GM10847 (cell line): ENCODE data around the gene TSPAN3.

Experiments used
- POLR2A ChIP-seq: IDR thresholded peaks from 2 replicates; pipeline ENCODE4 v1.6.1; 2011; ENCODE audit not compliant: insufficient read length; ENCODE audit errors: extremely low read depth

Gene TSPAN3

GRCh38 chr15:77068633-77069032 lies 2.3 kb downstream of the TSPAN3 start:
- no peak for TF ChIP-seq POLR2A

DNA sequence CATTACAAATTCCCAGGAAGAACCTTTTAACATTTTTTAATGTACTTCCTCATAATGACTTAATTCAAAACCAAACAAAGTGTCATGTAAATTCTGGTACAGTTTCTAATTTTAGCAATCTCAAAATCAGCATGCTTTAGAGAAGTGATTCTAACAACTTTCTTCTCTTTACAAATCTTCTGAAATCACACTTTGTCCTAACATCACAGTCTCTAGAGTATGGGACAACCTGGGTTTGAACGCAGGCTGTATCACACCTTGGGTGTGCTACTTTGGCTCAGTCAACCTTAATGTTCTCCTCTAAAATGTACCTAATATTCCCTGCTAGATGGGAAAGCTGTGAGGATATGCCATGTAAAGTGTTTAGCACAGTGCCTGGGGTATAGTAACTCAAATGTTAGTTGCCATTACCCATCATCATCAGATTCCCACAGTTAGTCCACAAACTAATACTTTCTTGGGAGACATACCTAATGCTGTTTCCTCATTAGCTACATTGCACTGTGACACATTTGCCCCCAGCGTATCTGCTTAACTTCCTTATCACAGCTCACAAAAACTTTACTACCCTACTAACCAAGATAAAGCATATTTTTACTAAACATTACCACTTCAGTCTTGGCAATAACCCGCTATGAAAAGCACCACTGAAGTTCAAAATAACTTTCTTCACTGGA lies 3.1 kb downstream of the TSPAN3 start:
- TF ChIP-seq POLR2A = no peak

DNA sequence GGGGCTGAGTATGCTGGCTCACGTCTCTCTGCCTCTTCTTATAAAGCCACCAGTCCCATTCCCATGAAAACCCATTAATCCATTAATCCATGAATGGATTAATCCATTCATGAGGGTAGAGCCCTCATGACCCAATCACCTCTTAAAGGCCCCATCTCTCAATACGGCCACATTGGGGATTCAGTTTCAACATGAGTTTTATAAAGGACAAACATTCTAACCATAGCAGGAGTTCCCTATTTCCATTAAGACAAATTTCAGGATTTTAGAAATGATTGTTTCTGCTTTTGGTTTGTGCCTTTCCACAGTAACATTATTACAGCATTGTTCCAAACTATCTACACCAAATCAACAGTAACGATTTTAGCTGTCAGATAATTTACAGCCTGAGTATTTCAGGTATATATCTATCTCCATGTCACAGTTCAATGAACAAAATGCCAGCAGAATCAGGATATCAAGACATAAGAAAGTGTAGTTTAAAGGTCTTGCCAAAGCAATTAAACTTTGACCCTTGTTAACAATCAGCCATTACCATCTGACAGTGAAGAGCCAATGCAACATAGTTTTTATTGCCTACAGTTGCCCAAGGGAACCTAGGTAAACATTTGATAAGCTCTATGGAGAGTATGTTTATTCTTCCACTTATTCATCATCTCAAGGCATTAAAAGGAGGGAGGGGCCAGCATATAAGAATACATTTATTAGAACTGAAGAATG lies 3.8 kb downstream of the TSPAN3 start:
- no peak for TF ChIP-seq POLR2A

DNA sequence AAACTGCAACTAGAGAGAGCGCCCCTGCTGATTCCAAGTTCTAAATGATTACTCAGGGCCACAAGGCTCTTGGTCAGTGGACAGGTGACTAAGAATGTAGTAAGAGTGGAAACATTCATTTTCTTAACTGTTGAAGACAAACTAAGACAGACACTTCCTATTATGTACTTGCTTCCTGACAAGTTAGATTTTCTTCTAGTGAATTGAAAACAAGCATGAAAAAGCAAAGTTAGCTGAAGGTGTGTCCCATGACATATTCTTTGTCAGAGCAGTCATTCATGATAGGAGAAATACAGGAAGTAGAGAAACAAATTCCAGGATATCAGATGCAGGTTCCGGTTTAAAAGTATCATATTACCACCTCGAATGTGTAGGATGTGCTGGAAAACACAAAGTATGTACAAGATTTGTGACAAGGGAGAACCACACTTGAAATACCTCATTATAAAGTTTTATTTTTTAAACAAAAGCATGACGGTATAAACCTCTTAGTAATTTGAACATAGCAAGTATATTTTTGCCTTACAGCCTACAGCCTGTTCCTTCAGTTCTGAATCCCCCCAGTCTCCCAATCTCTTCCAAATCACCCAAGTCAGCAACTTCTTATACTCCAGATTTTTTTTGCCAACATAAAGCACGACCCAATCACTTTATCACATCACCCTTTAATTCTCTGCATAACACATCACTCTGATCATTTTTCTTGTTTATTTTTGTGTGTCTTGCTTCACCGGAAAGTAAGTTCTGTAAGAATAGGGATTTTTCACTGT lies 6.2 kb downstream of the TSPAN3 start:
- TF ChIP-seq POLR2A = no peak

DNA sequence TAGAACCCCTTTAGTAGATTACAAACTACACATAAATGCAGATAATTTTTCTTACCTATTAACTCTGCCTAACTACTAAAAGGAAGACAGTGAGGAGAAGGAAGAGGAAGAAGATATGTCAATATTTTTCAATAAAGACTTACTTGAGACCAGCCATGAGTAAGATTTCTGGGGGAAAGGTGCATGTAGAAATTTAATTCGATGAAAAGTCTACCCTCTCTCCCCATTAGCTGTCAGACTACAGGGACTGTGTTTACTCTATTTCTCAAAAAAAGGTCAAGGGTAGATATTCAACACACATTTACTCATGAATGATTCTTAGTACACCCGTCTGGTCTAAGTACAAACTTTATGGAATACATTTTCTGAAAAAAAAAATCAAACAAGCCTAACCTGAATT lies 6.8 kb downstream of the TSPAN3 start:
- TF ChIP-seq POLR2A = no peak

GRCh38 chr15:77063249-77063648 lies 7.7 kb downstream of the TSPAN3 start:
- no peak for TF ChIP-seq POLR2A

DNA sequence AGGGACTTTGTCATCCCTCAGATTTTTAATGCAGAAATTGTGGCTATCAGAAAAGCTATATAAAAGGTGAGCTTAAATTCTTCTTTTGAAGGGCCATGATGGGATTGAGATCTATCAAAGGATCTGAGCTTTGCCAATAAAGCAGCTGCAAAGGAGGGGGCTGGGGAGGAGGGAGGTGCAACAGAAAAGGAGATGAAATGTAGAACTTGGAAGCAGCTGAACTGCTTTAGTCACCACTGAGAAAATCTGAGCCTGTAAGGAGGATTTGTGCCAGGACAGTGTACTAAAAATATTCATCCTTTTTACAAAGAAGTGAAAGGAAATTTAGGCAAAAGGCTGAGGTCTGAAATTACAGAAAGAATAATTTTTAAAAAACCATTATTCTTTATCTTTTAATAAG lies 10.4 kb downstream of the TSPAN3 start:
- TF ChIP-seq POLR2A = no peak

- TF ChIP-seq POLR2A = no peak
Observed at GRCh38 chr15:77059786-77060361, 11.0 kb downstream of the TSPAN3 start.

- TF ChIP-seq POLR2A = no peak
Observed at GRCh38 chr15:77058468-77058867, 12.4 kb downstream of the TSPAN3 start.

DNA sequence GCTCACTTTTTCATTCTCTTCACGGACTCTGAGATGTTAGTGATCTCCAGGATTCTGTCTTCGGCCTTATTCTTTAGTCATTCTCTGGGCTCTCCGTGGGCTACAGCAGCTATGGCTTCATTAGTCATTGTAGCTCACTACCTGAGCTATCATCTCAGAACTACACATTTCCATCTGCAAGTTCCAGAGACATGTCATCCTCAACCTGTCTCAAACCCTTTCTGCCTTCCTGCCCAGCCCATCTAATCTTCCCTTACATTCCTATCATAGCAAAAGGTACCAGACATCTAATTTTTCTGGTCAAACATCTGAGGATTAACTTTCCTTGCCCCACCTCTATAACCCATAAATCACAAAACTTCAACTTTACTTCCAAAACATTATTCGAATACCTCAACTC lies 13.2 kb downstream of the TSPAN3 start:
- no peak for TF ChIP-seq POLR2A

- no peak for TF ChIP-seq POLR2A
Observed at GRCh38 chr15:77057072-77057471, 13.8 kb downstream of the TSPAN3 start.

DNA sequence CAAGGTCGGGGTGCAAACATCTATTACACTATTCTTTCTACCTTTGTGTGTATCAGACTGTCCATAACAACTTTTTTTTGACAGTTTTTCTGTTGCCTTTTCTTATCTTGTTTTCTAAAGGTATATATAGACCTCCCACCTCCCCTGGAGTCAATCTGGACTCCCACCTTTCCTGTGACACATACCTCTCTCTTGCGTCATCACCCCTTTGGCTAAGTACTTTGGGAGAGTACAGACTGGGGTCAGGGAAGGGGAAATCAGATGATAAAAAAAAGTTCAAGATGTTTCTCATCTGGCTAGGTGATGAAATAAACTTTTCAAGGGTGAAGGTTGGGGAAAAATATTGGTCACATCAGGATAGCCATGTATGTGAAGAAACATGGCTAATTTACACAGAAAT lies 17.2 kb downstream of the TSPAN3 start:
- no peak for TF ChIP-seq POLR2A

- TF ChIP-seq POLR2A = no peak
Observed at GRCh38 chr15:77052556-77052955, 18.4 kb downstream of the TSPAN3 start.

DNA sequence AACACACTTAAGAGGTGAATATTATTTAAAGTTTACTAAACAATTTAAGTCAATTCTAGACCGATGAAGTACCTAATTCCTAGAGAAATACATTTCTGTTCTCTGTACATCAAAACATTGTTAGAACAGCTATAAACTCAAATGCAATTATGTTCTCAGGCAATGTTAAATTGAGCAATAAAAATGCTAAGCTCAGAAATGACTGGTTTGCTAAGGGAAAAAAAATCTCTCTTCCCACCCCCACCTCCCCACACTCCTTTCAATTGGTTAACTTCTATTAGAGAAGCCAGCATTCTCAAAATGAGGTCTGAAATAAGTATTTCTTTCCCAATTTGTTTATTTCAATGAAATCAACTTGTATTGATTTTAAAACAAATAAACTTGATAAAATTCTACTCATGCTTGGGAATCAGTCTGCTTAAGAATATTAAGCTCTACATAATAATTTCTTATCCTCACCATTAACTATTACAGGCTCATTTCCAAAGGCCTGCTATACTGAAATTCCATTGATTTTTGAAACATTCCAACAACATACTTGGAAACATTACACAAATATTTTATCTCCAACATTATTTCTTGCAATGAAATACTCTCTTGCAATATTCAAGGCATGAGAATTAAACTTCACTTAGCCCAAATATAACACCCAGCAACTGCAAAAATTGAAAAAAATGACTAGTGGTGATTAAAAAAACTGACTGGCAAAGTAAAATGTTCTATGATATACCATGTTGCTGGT lies 22.6 kb downstream of the TSPAN3 start:
- no peak for TF ChIP-seq POLR2A
